HepG2 (cell line): ENCODE measurements around the gene CERS1. TPM values are rescaled to one million over a fixed set of nuclear protein-coding genes. Genes with fewer than 3 reads are reported as not detected.
A peak's percentile ranks its signal among the peaks of the same experiment; 100 is the strongest.

Experiments
- ATRX ChIP-seq: sonication (generic); formaldehyde crosslinking; IDR thresholded peaks from 2 replicates; pipeline ENCODE4 v1.4.0; 2020; ENCODE audit warnings: missing genetic modification reagents, borderline replicate concordance
- CCAR2 ChIP-seq: fragments of 200-400 bp; formaldehyde crosslinking; optimal IDR thresholded peaks from 2 replicates; pipeline ENCODE3; 2018; ENCODE audit warnings: low read depth, mild to moderate bottlenecking, low read length, moderate library complexity
- EP300 ChIP-seq, 3 experiments: sonication (generic) in 1 of 3; formaldehyde crosslinking in 1 of 3; IDR thresholded peaks; 2 replicates each; pipeline versions ENCODE4 v1.5.1 to v1.6.1; 2011 to 2020; ENCODE audit warnings: low read depth in 2 of 3, low read length in 2 of 3, borderline replicate concordance in 1 of 3, improper control_type of control experiment in 1 of 3, mild to moderate bottlenecking in 1 of 3, missing genetic modification reagents in 1 of 3, moderate library complexity in 1 of 3
- FOXJ3 ChIP-seq: sonication (generic); formaldehyde crosslinking; IDR thresholded peaks from 2 replicates; pipeline ENCODE4 v1.4.0; 2020; ENCODE audit warnings: missing genetic modification reagents, mild to moderate bottlenecking, borderline replicate concordance
- FOXO1 ChIP-seq: sonication (generic); formaldehyde crosslinking; IDR thresholded peaks from 2 replicates; pipeline ENCODE4 v1.4.0; 2020; ENCODE audit warnings: missing genetic modification reagents
- HES4 ChIP-seq: sonication (generic); formaldehyde crosslinking; IDR thresholded peaks from 2 replicates; pipeline ENCODE4 v1.9.0; 2021; ENCODE audit warnings: mild to moderate bottlenecking, missing genetic modification reagents, borderline replicate concordance
- KAT8 ChIP-seq: IDR thresholded peaks from 2 replicates; pipeline ENCODE4 v1.6.1; 2016; ENCODE audit warnings: missing genetic modification reagents, missing compliant biosample characterization
- KLF9 ChIP-seq: IDR thresholded peaks from 2 replicates; pipeline ENCODE4 v1.6.1; 2016; ENCODE audit warnings: low read depth
- KMT2A ChIP-seq: sonication (generic); formaldehyde crosslinking; IDR thresholded peaks from 2 replicates; pipeline ENCODE4 v1.4.0; 2020; ENCODE audit warnings: missing genetic modification reagents
- PRPF4 ChIP-seq: fragments of 200-400 bp; formaldehyde crosslinking; IDR thresholded peaks from 2 replicates; pipeline ENCODE4 v1.6.1; 2016; ENCODE audit warnings: low read length, low read depth; ENCODE audit not compliant: poor library complexity, severe bottlenecking
- RXRA ChIP-seq: sonication (generic); formaldehyde crosslinking; IDR thresholded peaks from 2 replicates; pipeline ENCODE4 v1.5.1; 2020; ENCODE audit warnings: missing genetic modification reagents
- TAF1 ChIP-seq: sonication (generic); formaldehyde crosslinking; IDR thresholded peaks from 2 replicates; pipeline ENCODE4 v1.4.0; 2020; ENCODE audit warnings: missing genetic modification reagents
- ZBTB26 ChIP-seq: IDR thresholded peaks from 2 replicates; pipeline ENCODE4 v1.6.1; 2016; ENCODE audit warnings: missing compliant biosample characterization, missing genetic modification reagents, borderline replicate concordance
- ZHX2 ChIP-seq, 2 experiments: sonication (generic) in 1 of 2; formaldehyde crosslinking in 1 of 2; IDR thresholded peaks; 2 replicates each; pipeline versions ENCODE4 v1.6.1 to v1.9.0; 2014 to 2022; ENCODE audit warnings: antibody characterized with exemption in 1 of 2, borderline replicate concordance in 1 of 2, inconsistent platforms in 1 of 2, low read depth in 1 of 2, missing genetic modification reagents in 1 of 2
- ZNF225 ChIP-seq: sonication (generic); formaldehyde crosslinking; IDR thresholded peaks from 2 replicates; pipeline ENCODE4 v1.4.0; 2020; ENCODE audit warnings: mild to moderate bottlenecking, missing genetic modification reagents
- ZNF362 ChIP-seq: sonication (generic); formaldehyde crosslinking; IDR thresholded peaks from 2 replicates; pipeline ENCODE4 v1.4.0; 2020; ENCODE audit warnings: missing genetic modification reagents, mild to moderate bottlenecking, borderline replicate concordance
- ZNF451 ChIP-seq: sonication (generic); formaldehyde crosslinking; IDR thresholded peaks from 2 replicates; pipeline ENCODE4 v1.5.0; 2020; ENCODE audit warnings: mild to moderate bottlenecking, missing genetic modification reagents
- ZNF644 ChIP-seq: IDR thresholded peaks from 2 replicates; pipeline ENCODE4 v1.6.1; 2016; ENCODE audit warnings: low read depth
- ZNF761 ChIP-seq: sonication (generic); formaldehyde crosslinking; conservative IDR thresholded peaks from 2 replicates; pipeline ENCODE4 v1.4.0; 2020; ENCODE audit warnings: mild to moderate bottlenecking, missing genetic modification reagents
- ZNF773 ChIP-seq: sonication (generic); formaldehyde crosslinking; IDR thresholded peaks from 2 replicates; pipeline ENCODE4 v1.4.0; 2020; ENCODE audit warnings: missing genetic modification reagents, borderline replicate concordance
- ZSCAN12 ChIP-seq: sonication (generic); formaldehyde crosslinking; IDR thresholded peaks from 2 replicates; pipeline ENCODE4 v1.9.0; 2021; ENCODE audit warnings: mild to moderate bottlenecking, missing genetic modification reagents
- polyA plus RNA-seq, 8 experiments: library from polyadenylated mRNA; depleted of rRNA in 3 of 8; stranded (reverse) in 7 of 8; unstranded in 1 of 8; fragments of >200 nt; fragmentation: Illumina TruSeq in 4 of 8; extraction: Trizol in 4 of 8; gene quantifications; 2 replicates each; pipeline versions ENCODE4 v1.2.1 to v1.2.3, GENCODE V29; 2011 to 2016; ENCODE audit warnings: low read depth in 4 of 8, missing spikeins in 1 of 8, mixed read lengths in 1 of 8; ENCODE audit not compliant: insufficient read depth in 1 of 8
- total RNA-seq, 5 experiments: library from RNA; depleted of rRNA; stranded (reverse); fragments of >200 nt; fragmentation: Illumina TruSeq; extraction: Trizol; gene quantifications; 2 replicates each; pipeline ENCODE4 v1.2.3, GENCODE V29; 2016; ENCODE audit warnings: low read depth in 1 of 5

The CERS1 gene
- total and polyA plus RNA-seq, 2 of the 13 experiments (the other 11 are each of a cell fraction or from before 2014, with no cell fraction given), result 4.6 to 9.8 TPM

- TF ChIP-seq PRPF4 (no peak), RXRA (CRISPR knock-in tag) (no peak; the same call in 1 of the 2 replicates), ZSCAN12 (CRISPR knock-in tag) (0 out of 2 replicates have a peak, but pooled peaks have one; percentile 21), TAF1 (CRISPR knock-in tag) (peak; percentile 87), FOXJ3 (CRISPR knock-in tag) (peak; percentile 42; the same call in 1 of the 2 replicates), ZNF761 (no peak), KLF9 (CRISPR knock-in tag) (no peak), FOXO1 (CRISPR knock-in tag) (no peak), CCAR2 (no peak), ZNF225 (CRISPR knock-in tag) (no peak), KAT8 (CRISPR knock-in tag) (peak; percentile 99), ZNF644 (CRISPR knock-in tag) (no peak), EP300 (IDR thresholded peaks at IDR 0.05; ENCODE audit: low read depth in 2 of 2, low read length in 2 of 2) (no peak), EP300 (CRISPR knock-in tag; IDR thresholded peaks at IDR 0.05; ENCODE audit: borderline replicate concordance) (no peak), ZNF362 (CRISPR knock-in tag) (no peak), ZBTB26 (CRISPR knock-in tag) (0 out of 2 replicates have a peak, but pooled peaks have one; percentile 18), HES4 (CRISPR knock-in tag) (no peak), ZNF451 (CRISPR knock-in tag) (no peak), ZHX2 (IDR thresholded peaks at IDR 0.05; ENCODE audit: low read depth) (peak; percentile 77; the same call in 1 of the 2 replicates), ZHX2 (CRISPR knock-in tag; IDR thresholded peaks at IDR 0.05; ENCODE audit: borderline replicate concordance) (no peak), ZNF773 (CRISPR knock-in tag) (no peak), KMT2A (CRISPR knock-in tag) (peak; percentile 44), ATRX (CRISPR knock-in tag) (no peak)
These were observed 23.3 kb upstream of the CERS1 start, which contains the start of the genes COPE and DDX49 (continued) for GRCh38 chr19:18919086-18919899.
